HG03103 (cell line): ENCODE data around the gene SERTAD2.

ENCODE experiments used
- ATAC-seq: cut with Tn5 transposase; IDR thresholded peaks from one replicate; pipeline ENCODE4 v1.9.1; 2021; ENCODE audit warnings: low read depth; ENCODE audit not compliant: unreplicated experiment

Gene SERTAD2

GRCh38 chr2:64591188-64591587, 62.5 kb downstream of the SERTAD2 start:
- no peak for ATAC-seq

GRCh38 chr2:64587561-64587960, 66.2 kb downstream of the SERTAD2 start:
- ATAC-seq: no peak

- no peak for ATAC-seq
Measured at GRCh38 chr2:64586883-64587481, 66.7 kb downstream of the SERTAD2 start.

- ATAC-seq: no peak
Measured at GRCh38 chr2:64586054-64586453, 67.7 kb downstream of the SERTAD2 start.

GRCh38 chr2:64582774-64583340, 70.9 kb downstream of the SERTAD2 start:
- peak; percentile 88 for ATAC-seq

GRCh38 chr2:64581777-64582539, 71.8 kb downstream of the SERTAD2 start:
- no peak for ATAC-seq
